GM19463 (cell line): ENCODE data around the gene METRNL.
"Not testable (repeated sequence)": the region's sequence is repeated elsewhere in the genome, so short reads cannot be mapped to it uniquely, and the experiment has no call there.

ENCODE experiments used
- ATAC-seq: cut with Tn5 transposase; IDR thresholded peaks from one replicate; pipeline ENCODE4 v1.9.1; 2021; ENCODE audit warnings: mild to moderate bottlenecking, moderate library complexity; ENCODE audit not compliant: unreplicated experiment

METRNL gene

GRCh38 chr17:83079352-83079747 lies at the start of gene METRNL:
TSS of gene METRNL (plus strand) at chr17:83079609. CDS start at chr17:83079816, 207 bp downstream.
- ATAC-seq: peak; percentile 40

GRCh38 chr17:83030432-83030831 lies 49.0 kb upstream of the METRNL start:
- no peak for ATAC-seq

GRCh38 chr17:83031321-83031945 lies 48.0 kb upstream of the METRNL start:
- ATAC-seq: no peak

- not testable (repeated sequence) for ATAC-seq
Measured at GRCh38 chr17:83031946-83032451, 47.4 kb upstream of the METRNL start.

- ATAC-seq: no peak
Measured at GRCh38 chr17:83032781-83033180, 46.6 kb upstream of the METRNL start.

GRCh38 chr17:83034525-83034924 lies 44.9 kb upstream of the METRNL start:
- ATAC-seq: no peak

GRCh38 chr17:83035722-83036121 lies 43.7 kb upstream of the METRNL start:
- ATAC-seq: no peak

- no peak for ATAC-seq
Measured at GRCh38 chr17:83036193-83036592, 43.2 kb upstream of the METRNL start.

GRCh38 chr17:83036666-83037065 lies 42.7 kb upstream of the METRNL start:
- ATAC-seq: no peak

GRCh38 chr17:83037084-83037873 lies 42.1 kb upstream of the METRNL start:
- ATAC-seq: no peak

GRCh38 chr17:83037874-83038165 lies 41.6 kb upstream of the METRNL start:
- no peak for ATAC-seq

GRCh38 chr17:83038983-83039382 lies 40.4 kb upstream of the METRNL start:
- not testable (repeated sequence) for ATAC-seq

GRCh38 chr17:83041305-83041704 lies 38.1 kb upstream of the METRNL start:
- ATAC-seq: no peak

GRCh38 chr17:83042522-83043158 lies 36.8 kb upstream of the METRNL start:
- ATAC-seq: no peak

GRCh38 chr17:83044479-83044878 lies 34.9 kb upstream of the METRNL start:
- ATAC-seq: not testable (repeated sequence)

GRCh38 chr17:83046448-83047181 lies 32.8 kb upstream of the METRNL start:
- no peak for ATAC-seq

- no peak for ATAC-seq
Measured at GRCh38 chr17:83047182-83047478, 32.3 kb upstream of the METRNL start.

- ATAC-seq: not testable (repeated sequence)
Measured at GRCh38 chr17:83047818-83048475, 31.5 kb upstream of the METRNL start.

- ATAC-seq: no peak
Measured at GRCh38 chr17:83050651-83051395, 28.6 kb upstream of the METRNL start.
